Inflammatory macrophage treated with lipopolysaccharide for 1 hour (primary cell): Measurements from ENCODE around the gene CUTA.

Experiments used
- DNase-seq, 2 donors: peaks; one replicate each; pipeline ENCODE4 v3.0.0-alpha.2; 2020 to 2022

The CUTA gene

GRCh38 chr6:33438978-33439594 lies 21.2 kb upstream of the CUTA start:
- DNase-seq, result no peak

GRCh38 chr6:33437666-33438065 lies 19.8 kb upstream of the CUTA start:
- DNase-seq, result no peak

GRCh38 chr6:33434961-33435360 lies 17.1 kb upstream of the CUTA start:
- DNase-seq, result peak; percentile 47 to 82

- no peak for DNase-seq
These were observed 15.8 kb upstream of the CUTA start for GRCh38 chr6:33433544-33434191.

- DNase-seq, result no peak
These were observed 15.2 kb upstream of the CUTA start for GRCh38 chr6:33433001-33433543.

GRCh38 chr6:33432546-33432945 lies 14.6 kb upstream of the CUTA start:
- DNase-seq, result no peak

GRCh38 chr6:33431880-33432541 lies 14.1 kb upstream of the CUTA start:
- DNase-seq, result no peak

- DNase-seq, result no peak
These were observed 13.3 kb upstream of the CUTA start for GRCh38 chr6:33430991-33431879.

GRCh38 chr6:33430334-33430733 lies 12.4 kb upstream of the CUTA start:
- DNase-seq, result no peak

- no peak for DNase-seq
These were observed 11.8 kb upstream of the CUTA start for GRCh38 chr6:33429750-33430052.

GRCh38 chr6:33428966-33429749 lies 11.3 kb upstream of the CUTA start:
- DNase-seq, result no peak

GRCh38 chr6:33428224-33428965 lies 10.5 kb upstream of the CUTA start:
- DNase-seq, result no peak

- no peak for DNase-seq
These were observed 9.8 kb upstream of the CUTA start for GRCh38 chr6:33427585-33428223.

- DNase-seq, result peak in 1 of 2 donors; percentile 64
These were observed 8.9 kb upstream of the CUTA start for GRCh38 chr6:33426590-33427511.

GRCh38 chr6:33425668-33426577 lies 8.0 kb upstream of the CUTA start:
- peak; percentile 71 to 72 for DNase-seq

- peak in 1 of 2 donors; percentile 33 for DNase-seq
These were observed 7.2 kb upstream of the CUTA start for GRCh38 chr6:33424855-33425667.

GRCh38 chr6:33423777-33424176 lies 5.9 kb upstream of the CUTA start:
- no peak for DNase-seq

GRCh38 chr6:33421344-33421643 lies 3.4 kb upstream of the CUTA start:
- DNase-seq, result no peak
